HepG2 (cell line): Measurements from ENCODE around the gene PCGF3. TPM values are rescaled to one million over a fixed set of nuclear protein-coding genes. Genes with fewer than 3 reads are reported as not detected.
A peak's percentile ranks its signal among the peaks of the same experiment; 100 is the strongest.

Source experiments
- AGO2 ChIP-seq: fragments of 200-400 bp; formaldehyde crosslinking; optimal IDR thresholded peaks from 2 replicates; pipeline ENCODE3; 2017; ENCODE audit warnings: mild to moderate bottlenecking, low read depth, low read length, moderate library complexity
- CBX1 ChIP-seq: IDR thresholded peaks from one replicate; pipeline ENCODE4 v1.6.1; 2016; ENCODE audit warnings: antibody characterized with exemption, low read depth
- CBX2 ChIP-seq, 2 experiments: fragments of 200-600 bp in 1 of 2; sonication (generic); formaldehyde crosslinking in 1 of 2; IDR thresholded peaks; 2 replicates each; pipeline versions ENCODE4 v1.7.0 to v1.8.1; 2018 to 2022; ENCODE audit warnings: low read depth in 2 of 2, low read length in 1 of 2, mild to moderate bottlenecking in 1 of 2, missing genetic modification reagents in 1 of 2
- CCAR2 ChIP-seq: fragments of 200-400 bp; formaldehyde crosslinking; optimal IDR thresholded peaks from 2 replicates; pipeline ENCODE3; 2018; ENCODE audit warnings: low read depth, mild to moderate bottlenecking, low read length, moderate library complexity
- CCDC6 ChIP-seq: sonication (generic); formaldehyde crosslinking; IDR thresholded peaks from 2 replicates; pipeline ENCODE4 v1.8.1; 2022; ENCODE audit warnings: mild to moderate bottlenecking, missing genetic modification reagents, moderate library complexity
- DNMT1 ChIP-seq: sonication (generic); formaldehyde crosslinking; IDR thresholded peaks from 2 replicates; pipeline ENCODE4 v1.5.1; 2020; ENCODE audit warnings: mild to moderate bottlenecking, missing genetic modification reagents
- EP300 ChIP-seq, 3 experiments: sonication (generic) in 1 of 3; formaldehyde crosslinking in 1 of 3; IDR thresholded peaks; 2 replicates each; pipeline versions ENCODE4 v1.5.1 to v1.6.1; 2011 to 2020; ENCODE audit warnings: low read depth in 2 of 3, low read length in 2 of 3, borderline replicate concordance in 1 of 3, improper control_type of control experiment in 1 of 3, mild to moderate bottlenecking in 1 of 3, missing genetic modification reagents in 1 of 3, moderate library complexity in 1 of 3
- FOSL1 ChIP-seq: sonication (generic); formaldehyde crosslinking; IDR thresholded peaks from 2 replicates; pipeline ENCODE4 v1.9.0; 2021; ENCODE audit warnings: missing genetic modification reagents, borderline replicate concordance
- HNRNPL ChIP-seq: fragments of 200-400 bp; formaldehyde crosslinking; IDR thresholded peaks from 2 replicates; pipeline ENCODE4 v1.6.1; 2017; ENCODE audit warnings: mild to moderate bottlenecking, low read depth, low read length
- HOXD1 ChIP-seq: sonication (generic); formaldehyde crosslinking; IDR thresholded peaks from 2 replicates; pipeline ENCODE4 v1.5.0; 2020; ENCODE audit warnings: missing genetic modification reagents
- MBNL3 ChIP-seq: fragments of 250-450 bp; sonication (Bioruptor Pico); conservative IDR thresholded peaks from 2 replicates; pipeline ENCODE4 v1.8.0; 2022; ENCODE audit warnings: mild to moderate bottlenecking, inconsistent platforms
- NFIB ChIP-seq: sonication (generic); formaldehyde crosslinking; IDR thresholded peaks from 2 replicates; pipeline ENCODE4 v1.9.0; 2021; ENCODE audit warnings: missing genetic modification reagents, mild to moderate bottlenecking, borderline replicate concordance
- PAXIP1 ChIP-seq: sonication (generic); formaldehyde crosslinking; conservative IDR thresholded peaks from 2 replicates; pipeline ENCODE4 v1.4.0; 2020; ENCODE audit warnings: mild to moderate bottlenecking, missing genetic modification reagents, moderate library complexity
- POLR2A ChIP-seq, 2 experiments: IDR thresholded peaks; 2 replicates each; pipeline ENCODE4 v1.6.1; 2011; ENCODE audit warnings: low read depth in 2 of 2, low read length in 2 of 2, mild to moderate bottlenecking in 1 of 2, moderate library complexity in 1 of 2; ENCODE audit not compliant: insufficient read depth in 1 of 2
- SMAD3 ChIP-seq: sonication (generic); formaldehyde crosslinking; IDR thresholded peaks from 2 replicates; pipeline ENCODE4 v1.4.0; 2020; ENCODE audit warnings: missing genetic modification reagents
- WIZ ChIP-seq: sonication (generic); formaldehyde crosslinking; IDR thresholded peaks from 2 replicates; pipeline ENCODE4 v1.5.1; 2020; ENCODE audit warnings: mild to moderate bottlenecking, missing genetic modification reagents
- ZKSCAN1 ChIP-seq: fragments of 150-350 bp; IDR thresholded peaks from 2 replicates; pipeline ENCODE4 v1.6.1; 2014; ENCODE audit warnings: low read length
- ZMAT5 ChIP-seq: sonication (generic); formaldehyde crosslinking; IDR thresholded peaks from 2 replicates; pipeline ENCODE4 v1.5.0; 2020; ENCODE audit warnings: mild to moderate bottlenecking, low read depth, missing genetic modification reagents, borderline replicate concordance
- ZNF770 ChIP-seq: sonication (generic); formaldehyde crosslinking; IDR thresholded peaks from 2 replicates; pipeline ENCODE4 v1.5.0; 2020; ENCODE audit warnings: mild to moderate bottlenecking, missing genetic modification reagents
- polyA plus RNA-seq, 8 experiments: library from polyadenylated mRNA; depleted of rRNA in 3 of 8; stranded (reverse) in 7 of 8; unstranded in 1 of 8; fragments of >200 nt; fragmentation: Illumina TruSeq in 4 of 8; extraction: Trizol in 4 of 8; gene quantifications; 2 replicates each; pipeline versions ENCODE4 v1.2.1 to v1.2.3, GENCODE V29; 2011 to 2016; ENCODE audit warnings: low read depth in 4 of 8, missing spikeins in 1 of 8, mixed read lengths in 1 of 8; ENCODE audit not compliant: insufficient read depth in 1 of 8
- total RNA-seq, 5 experiments: library from RNA; depleted of rRNA; stranded (reverse); fragments of >200 nt; fragmentation: Illumina TruSeq; extraction: Trizol; gene quantifications; 2 replicates each; pipeline ENCODE4 v1.2.3, GENCODE V29; 2016; ENCODE audit warnings: low read depth in 1 of 5
- TF ChIP-seq, protein P1 (sequence below): sonication (generic); formaldehyde crosslinking; conservative IDR thresholded peaks from 2 replicates; pipeline ENCODE4 v1.4.0; 2020; ENCODE audit warnings: missing genetic modification reagents

Gene PCGF3
- total and polyA plus RNA-seq, 2 of the 13 experiments (the other 11 are each of a cell fraction or from before 2014, with no cell fraction given) = 28.6 to 66.2 TPM

DNA sequence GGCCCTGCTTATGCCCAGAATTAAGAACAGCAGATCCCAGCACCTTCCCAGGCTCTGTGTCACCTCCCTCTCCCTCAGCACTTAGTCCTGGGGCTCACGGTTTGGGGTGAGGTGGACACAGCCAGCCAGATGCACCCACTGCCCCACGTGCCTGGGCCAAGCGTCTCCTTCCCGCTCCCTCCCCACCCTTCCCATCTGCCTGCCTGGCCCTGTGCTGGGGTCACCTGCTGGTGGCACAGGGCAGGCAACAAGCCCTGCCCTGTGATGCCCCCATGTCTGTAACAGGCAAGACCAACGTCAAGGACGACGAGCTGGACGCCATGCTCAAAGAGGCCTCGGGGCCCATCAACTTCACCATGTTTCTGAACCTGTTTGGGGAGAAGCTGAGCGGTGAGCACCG, 26.0 kb upstream of the PCGF3 start (continued):
- TF ChIP-seq ZMAT5 (CRISPR knock-in tag) = no peak
- no peak for TF ChIP-seq FOSL1 (CRISPR knock-in tag)
- no peak for TF ChIP-seq SMAD3 (CRISPR knock-in tag)
- TF ChIP-seq CBX2 (IDR thresholded peaks at IDR 0.05; ENCODE audit: low read depth, low read length) = no peak
- TF ChIP-seq CBX2 (CRISPR knock-in tag; IDR thresholded peaks at IDR 0.05; ENCODE audit: low read depth) = no peak
- TF ChIP-seq, protein P1, sequence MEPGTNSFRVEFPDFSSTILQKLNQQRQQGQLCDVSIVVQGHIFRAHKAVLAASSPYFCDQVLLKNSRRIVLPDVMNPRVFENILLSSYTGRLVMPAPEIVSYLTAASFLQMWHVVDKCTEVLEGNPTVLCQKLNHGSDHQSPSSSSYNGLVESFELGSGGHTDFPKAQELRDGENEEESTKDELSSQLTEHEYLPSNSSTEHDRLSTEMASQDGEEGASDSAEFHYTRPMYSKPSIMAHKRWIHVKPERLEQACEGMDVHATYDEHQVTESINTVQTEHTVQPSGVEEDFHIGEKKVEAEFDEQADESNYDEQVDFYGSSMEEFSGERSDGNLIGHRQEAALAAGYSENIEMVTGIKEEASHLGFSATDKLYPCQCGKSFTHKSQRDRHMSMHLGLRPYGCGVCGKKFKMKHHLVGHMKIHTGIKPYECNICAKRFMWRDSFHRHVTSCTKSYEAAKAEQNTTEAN (CRISPR knock-in tag) = no peak
- TF ChIP-seq MBNL3 = no peak
- TF ChIP-seq CCAR2 = no peak
- TF ChIP-seq POLR2A (IDR thresholded peaks at IDR 0.05; ENCODE audit: insufficient read depth in 1 of 2, low read depth in 2 of 2, low read length in 2 of 2) = peak in 1 of 2 experiments; percentile 24; a peak in 1 of 4 replicates
- TF ChIP-seq EP300 (IDR thresholded peaks at IDR 0.05; ENCODE audit: low read depth in 2 of 2, low read length in 2 of 2) = no peak
- TF ChIP-seq EP300 (CRISPR knock-in tag; IDR thresholded peaks at IDR 0.05; ENCODE audit: borderline replicate concordance) = no peak
- TF ChIP-seq CBX1 = no peak
- TF ChIP-seq HOXD1 (CRISPR knock-in tag) = no peak
- TF ChIP-seq HNRNPL = 0 out of 2 replicates have a peak, but pooled peaks have one; percentile 49
- no peak for TF ChIP-seq PAXIP1 (CRISPR knock-in tag)
- TF ChIP-seq AGO2 = peak; percentile 2
- no peak for TF ChIP-seq CCDC6 (CRISPR knock-in tag)
- TF ChIP-seq DNMT1 = no peak
- TF ChIP-seq ZNF770 (CRISPR knock-in tag) = no peak
- TF ChIP-seq ZKSCAN1 = no peak
- no peak for TF ChIP-seq WIZ (CRISPR knock-in tag)
- no peak for TF ChIP-seq NFIB (CRISPR knock-in tag)
- TF ChIP-seq, all 625 proteins: peak for 5
